LNCAP (cell line): ENCODE data around the gene KRT31.

Source experiments
- TF ChIP-seq, protein P1 (sequence below): fragments of 450-650 bp; IDR thresholded peaks from 2 replicates; pipeline ENCODE4 v1.5.1; 2017; ENCODE audit warnings: mild to moderate bottlenecking

KRT31 gene

GRCh38 chr17:41393294-41393693, 4.1 kb downstream of the KRT31 start:
- TF ChIP-seq, protein P1, sequence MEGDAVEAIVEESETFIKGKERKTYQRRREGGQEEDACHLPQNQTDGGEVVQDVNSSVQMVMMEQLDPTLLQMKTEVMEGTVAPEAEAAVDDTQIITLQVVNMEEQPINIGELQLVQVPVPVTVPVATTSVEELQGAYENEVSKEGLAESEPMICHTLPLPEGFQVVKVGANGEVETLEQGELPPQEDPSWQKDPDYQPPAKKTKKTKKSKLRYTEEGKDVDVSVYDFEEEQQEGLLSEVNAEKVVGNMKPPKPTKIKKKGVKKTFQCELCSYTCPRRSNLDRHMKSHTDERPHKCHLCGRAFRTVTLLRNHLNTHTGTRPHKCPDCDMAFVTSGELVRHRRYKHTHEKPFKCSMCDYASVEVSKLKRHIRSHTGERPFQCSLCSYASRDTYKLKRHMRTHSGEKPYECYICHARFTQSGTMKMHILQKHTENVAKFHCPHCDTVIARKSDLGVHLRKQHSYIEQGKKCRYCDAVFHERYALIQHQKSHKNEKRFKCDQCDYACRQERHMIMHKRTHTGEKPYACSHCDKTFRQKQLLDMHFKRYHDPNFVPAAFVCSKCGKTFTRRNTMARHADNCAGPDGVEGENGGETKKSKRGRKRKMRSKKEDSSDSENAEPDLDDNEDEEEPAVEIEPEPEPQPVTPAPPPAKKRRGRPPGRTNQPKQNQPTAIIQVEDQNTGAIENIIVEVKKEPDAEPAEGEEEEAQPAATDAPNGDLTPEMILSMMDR = no peak

DNA sequence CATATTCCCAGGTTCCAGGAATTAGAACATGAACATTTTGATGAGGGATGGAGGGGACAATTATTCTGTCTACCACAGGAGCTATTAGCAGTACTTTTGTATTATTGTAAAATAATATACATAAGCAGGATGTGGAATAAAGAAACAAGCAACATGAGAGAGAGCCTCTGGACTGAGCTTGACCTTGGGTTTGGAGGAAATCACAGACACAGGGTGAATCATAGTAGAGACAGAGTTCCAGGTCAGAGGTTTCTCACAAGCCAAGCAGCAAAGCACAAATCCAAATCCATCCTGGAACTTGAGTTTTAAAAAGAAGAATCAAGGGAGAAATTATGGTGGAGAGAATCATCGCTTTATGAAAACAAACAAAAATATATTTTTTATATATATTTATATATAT, 5.1 kb downstream of the KRT31 start:
- TF ChIP-seq, protein P1 = no peak

DNA sequence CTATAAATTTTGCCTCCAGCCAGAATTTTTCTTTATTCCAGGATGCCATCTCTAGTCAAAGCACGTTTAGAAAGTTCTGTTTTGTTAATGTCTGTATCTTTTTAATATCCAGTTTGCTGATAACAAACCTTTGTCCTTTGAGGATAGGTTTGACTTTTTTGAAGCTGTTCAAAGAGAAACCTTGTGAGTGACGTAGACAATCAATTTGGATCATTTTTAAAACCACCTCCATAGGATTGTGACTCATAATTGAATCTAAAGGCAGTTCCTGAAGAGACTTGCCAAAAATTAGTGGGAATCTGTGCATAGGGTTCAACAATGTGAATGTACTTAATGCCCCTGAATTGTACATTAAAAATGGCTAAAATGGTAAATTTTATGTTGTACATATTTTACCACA, 5.9 kb downstream of the KRT31 start:
- TF ChIP-seq, protein P1 = no peak

DNA sequence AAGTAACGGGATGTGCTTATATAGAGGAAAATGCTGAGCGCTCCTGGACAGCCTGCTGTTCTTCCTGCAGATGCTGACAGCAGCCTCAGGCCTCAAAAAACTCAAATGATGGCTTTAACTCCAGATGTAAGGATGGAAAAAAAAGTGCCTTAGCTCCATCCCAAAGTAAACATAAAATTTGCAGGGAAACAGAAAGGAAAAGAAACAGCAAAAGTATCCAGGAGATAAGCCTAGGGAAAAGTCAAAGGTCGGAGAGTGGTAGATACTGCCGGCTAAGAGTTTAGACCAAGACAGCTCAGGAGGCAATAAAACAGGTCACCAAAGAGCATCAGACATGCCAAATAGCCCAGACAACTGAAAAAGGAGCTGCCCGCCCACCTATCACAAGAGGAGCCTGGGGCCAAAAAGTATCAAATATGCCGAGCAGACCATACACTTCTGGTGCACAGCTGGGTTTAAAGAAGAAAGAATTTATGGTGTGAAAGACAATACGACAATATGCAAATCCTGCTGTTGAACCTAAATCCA, 6.9 kb downstream of the KRT31 start:
- TF ChIP-seq, protein P1 = no peak

- TF ChIP-seq, protein P1 = no peak
Measured at GRCh38 chr17:41387670-41388069, 9.7 kb downstream of the KRT31 start.

DNA sequence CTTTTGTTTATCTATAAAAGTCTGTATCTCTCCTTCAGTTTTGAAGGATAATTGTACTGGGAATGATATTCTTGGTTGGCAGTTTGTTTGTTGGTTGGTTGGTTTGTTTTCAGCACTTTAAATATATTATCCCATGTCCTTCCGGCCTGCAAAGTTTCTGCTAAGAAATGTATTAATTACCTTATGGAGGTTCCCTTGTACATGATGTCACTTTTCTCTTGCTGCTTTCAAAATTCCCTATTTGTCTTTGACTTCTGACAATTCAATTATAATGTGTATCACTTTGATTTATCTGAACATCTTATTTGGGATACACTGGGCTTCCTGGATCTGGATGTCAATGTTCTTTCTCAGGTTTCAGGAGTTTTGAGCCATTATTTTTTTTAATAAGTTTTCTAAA, 11.2 kb downstream of the KRT31 start:
- TF ChIP-seq, protein P1 = no peak

DNA sequence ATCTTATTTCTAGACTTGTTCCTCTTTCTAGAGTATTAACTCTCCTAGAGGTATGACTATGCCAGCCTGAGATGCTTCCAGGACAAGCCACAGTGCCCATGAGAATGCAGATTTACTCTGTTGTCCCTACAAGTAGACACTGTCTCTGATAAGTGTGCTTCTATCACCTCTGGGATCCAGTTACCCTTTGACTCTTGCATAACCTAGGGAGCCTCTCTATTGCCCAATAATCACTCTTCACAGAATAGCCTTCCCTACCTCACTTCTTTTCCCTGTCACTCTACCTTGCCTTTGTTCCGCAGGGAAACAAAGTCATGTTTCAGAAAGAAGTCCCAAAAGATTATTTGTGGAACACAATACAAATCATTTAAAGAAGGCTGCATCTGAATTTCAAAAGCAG, 13.7 kb downstream of the KRT31 start:
- TF ChIP-seq, protein P1 = no peak

DNA sequence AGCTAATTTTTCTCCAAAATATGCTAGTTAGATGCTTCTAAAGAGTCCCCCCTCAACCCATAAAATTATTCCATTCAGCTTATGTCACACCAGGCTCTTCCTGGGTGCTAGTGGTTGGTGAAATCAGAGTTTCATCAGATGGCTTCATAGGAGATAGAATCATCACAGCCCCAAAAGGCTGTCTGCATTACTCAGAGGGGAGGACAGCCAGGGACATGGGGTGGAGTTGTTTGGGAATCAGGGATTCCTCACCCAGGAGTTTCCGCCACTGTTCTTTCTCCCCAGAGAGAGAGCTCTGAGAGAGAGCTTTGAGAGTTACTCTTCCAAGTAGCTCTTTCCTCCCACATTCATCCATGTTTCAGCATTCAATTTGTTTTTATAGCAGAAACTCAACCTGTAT, 15.0 kb downstream of the KRT31 start:
- TF ChIP-seq, protein P1 = no peak
